ENCODE measurements around the gene KDM6A.

Gene KDM6A

DNA sequence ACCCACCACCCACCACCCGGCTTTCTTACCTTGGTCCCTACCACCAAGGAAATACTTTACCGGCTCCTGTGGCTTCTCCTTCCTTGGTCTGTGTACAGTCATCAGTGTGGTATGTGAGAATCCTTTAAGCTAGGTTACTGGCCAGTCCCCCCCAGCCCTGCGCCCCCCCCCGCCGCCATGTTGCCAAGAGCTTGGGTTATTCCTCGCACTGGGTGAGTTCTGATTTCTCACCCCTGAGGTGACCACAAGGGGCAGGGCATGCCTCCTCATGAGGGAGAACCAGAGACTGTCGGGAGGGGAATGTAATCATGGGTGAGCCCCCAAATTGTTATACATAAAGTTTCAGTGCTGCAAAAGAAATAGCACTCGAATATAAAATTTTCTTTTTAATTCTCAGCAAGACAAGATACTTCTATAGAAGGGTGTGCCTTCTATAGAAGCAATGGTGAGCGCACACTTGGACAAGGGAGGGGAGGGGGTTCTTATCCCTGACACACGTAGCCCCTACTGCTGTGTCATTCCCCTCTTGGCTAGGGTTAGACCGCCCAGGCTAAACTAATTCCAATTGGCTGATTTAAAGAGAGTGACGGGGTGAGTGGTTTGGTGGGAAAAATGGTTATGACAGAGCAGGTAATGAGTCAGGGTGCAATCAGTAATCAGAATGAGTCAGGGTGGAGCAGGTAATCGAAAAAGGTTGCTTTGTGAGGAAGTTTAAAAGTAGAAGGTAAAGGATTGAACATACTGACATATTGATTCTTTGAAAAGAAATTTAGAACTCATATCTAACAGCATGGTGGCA is 133.2 kb downstream of the KDM6A start:
- TF ChIP-seq, protein P1, sequence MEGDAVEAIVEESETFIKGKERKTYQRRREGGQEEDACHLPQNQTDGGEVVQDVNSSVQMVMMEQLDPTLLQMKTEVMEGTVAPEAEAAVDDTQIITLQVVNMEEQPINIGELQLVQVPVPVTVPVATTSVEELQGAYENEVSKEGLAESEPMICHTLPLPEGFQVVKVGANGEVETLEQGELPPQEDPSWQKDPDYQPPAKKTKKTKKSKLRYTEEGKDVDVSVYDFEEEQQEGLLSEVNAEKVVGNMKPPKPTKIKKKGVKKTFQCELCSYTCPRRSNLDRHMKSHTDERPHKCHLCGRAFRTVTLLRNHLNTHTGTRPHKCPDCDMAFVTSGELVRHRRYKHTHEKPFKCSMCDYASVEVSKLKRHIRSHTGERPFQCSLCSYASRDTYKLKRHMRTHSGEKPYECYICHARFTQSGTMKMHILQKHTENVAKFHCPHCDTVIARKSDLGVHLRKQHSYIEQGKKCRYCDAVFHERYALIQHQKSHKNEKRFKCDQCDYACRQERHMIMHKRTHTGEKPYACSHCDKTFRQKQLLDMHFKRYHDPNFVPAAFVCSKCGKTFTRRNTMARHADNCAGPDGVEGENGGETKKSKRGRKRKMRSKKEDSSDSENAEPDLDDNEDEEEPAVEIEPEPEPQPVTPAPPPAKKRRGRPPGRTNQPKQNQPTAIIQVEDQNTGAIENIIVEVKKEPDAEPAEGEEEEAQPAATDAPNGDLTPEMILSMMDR (IDR thresholded peaks at IDR 0.05) = no peak
- H3K4me3 ChIP-seq (ENCODE audit: low read depth, low read length) = no peak overlapping the region
- H3K79me2 ChIP-seq = peaks cover 4% of the 10 kb centered on the region
- H3K36me3 ChIP-seq (ENCODE audit: control insufficient read depth, insufficient read depth, low read length) = no peaks in the 10 kb centered on the region
- H3K9me3 ChIP-seq (ENCODE audit: control insufficient read depth, low read length) = no peaks in the 10 kb centered on the region
- H2AFZ ChIP-seq = no peak overlapping the region
- H3K27ac ChIP-seq = no peak overlapping the region
- H3K9ac ChIP-seq = no peak overlapping the region
- no peaks in the 10 kb centered on the region for H3K4me1 ChIP-seq
- H3K27me3 ChIP-seq (ENCODE audit: control insufficient read depth, insufficient read depth, low read length) = no peaks in the 10 kb centered on the region
- no peak overlapping the region for H3K4me2 ChIP-seq (ENCODE audit: low read length)

DNA sequence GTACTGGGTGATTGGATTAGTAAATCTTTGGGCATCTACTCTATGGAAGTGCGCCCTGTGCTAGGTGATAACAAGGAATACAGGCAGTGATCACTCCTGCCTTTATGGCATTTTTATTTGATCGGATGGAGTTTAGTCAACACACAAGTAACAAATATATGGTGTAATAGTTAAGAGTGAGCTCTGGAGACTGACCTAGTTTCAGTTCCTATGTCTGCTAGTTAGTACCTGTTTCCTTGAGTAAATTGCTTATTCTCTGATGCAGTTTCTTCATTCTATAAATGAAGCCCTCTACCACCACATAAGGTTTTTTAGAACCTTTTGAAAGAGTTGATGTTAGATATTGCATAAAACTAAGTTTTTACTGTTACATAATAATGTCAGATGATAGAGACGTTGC is 134.6 kb downstream of the KDM6A start:
- peaks cover 6% of the 10 kb centered on the region for H3K79me2 ChIP-seq
- H3K4me2 ChIP-seq (ENCODE audit: low read length) = no peak overlapping the region
- H2AFZ ChIP-seq = no peak overlapping the region
- TF ChIP-seq, protein P1 (IDR thresholded peaks at IDR 0.05) = no peak
- H3K36me3 ChIP-seq (ENCODE audit: control insufficient read depth, insufficient read depth, low read length) = no peaks in the 10 kb centered on the region
- H3K9ac ChIP-seq = no peak overlapping the region
- no peaks in the 10 kb centered on the region for H3K4me1 ChIP-seq
- no peaks in the 10 kb centered on the region for H3K27me3 ChIP-seq (ENCODE audit: control insufficient read depth, insufficient read depth, low read length)
- H3K9me3 ChIP-seq (ENCODE audit: control insufficient read depth, low read length) = no peaks in the 10 kb centered on the region
- no peak overlapping the region for H3K4me3 ChIP-seq (ENCODE audit: low read depth, low read length)
- no peak overlapping the region for H3K27ac ChIP-seq

DNA sequence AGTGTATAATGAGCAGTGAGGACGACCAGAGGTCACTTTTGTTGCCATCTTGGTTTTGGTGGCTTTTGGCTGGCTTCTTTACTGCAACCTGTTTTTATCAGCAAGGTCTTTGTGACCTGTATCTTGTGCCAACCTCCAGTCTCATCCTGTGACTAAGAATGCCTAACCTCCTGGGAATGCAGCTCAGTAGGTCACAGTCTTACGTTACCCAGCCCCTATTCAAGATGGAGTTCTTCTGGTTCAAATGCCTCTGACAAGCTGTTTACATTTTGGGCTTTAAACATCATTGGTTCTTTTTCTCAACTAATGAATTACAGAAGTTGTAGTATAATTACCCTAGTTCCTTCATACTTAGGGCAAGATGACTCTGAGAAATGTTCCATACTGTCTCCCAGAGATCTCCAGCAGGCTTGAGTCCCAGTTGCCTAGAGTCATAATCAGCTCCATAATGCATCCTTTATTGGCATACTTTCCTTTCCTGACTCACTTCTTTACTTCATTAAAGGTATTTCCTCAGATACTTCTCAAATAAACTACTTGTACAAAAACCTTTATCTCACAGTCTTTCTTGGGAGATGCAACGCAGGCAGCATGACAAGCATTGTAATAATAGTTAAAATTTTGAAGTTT is 136.5 kb downstream of the KDM6A start:
- Histone ChIP-seq H3K4me3 (ENCODE audit: low read depth, low read length) (no peak overlapping the region), H3K4me2 (ENCODE audit: low read length) (no peak overlapping the region), H2AFZ (no peak overlapping the region), H3K79me2 (peaks cover 4% of the 10 kb centered on the region), H3K9ac (no peak overlapping the region), H3K9me3 (ENCODE audit: control insufficient read depth, low read length) (no peaks in the 10 kb centered on the region), H3K4me1 (no peaks in the 10 kb centered on the region), H3K27me3 (ENCODE audit: control insufficient read depth, insufficient read depth, low read length) (no peaks in the 10 kb centered on the region), H3K36me3 (ENCODE audit: control insufficient read depth, insufficient read depth, low read length) (no peaks in the 10 kb centered on the region), H3K27ac (no peak overlapping the region)
- TF ChIP-seq, protein P1 (IDR thresholded peaks at IDR 0.05) = no peak

DNA sequence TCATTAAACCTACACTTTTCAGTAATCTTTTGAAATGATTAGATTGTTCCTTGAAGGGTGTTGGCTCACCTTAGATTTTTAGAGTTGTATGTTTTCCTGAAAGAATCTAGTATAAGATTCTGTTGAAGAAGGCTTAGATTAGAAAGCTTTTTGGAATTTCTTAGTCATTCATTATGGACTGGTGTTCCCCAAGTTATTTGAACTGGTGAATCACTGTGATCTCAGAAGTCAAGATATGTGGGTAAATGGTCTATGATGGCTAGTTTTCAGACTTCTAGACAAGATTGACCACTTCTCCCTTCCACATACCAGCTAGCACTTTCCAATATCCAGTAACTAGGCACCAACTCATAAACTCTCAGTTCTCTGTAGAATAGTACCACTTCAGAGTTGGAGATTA is 138.1 kb downstream of the KDM6A start:
- Histone ChIP-seq H3K27me3 (ENCODE audit: control insufficient read depth, insufficient read depth, low read length) (no peaks in the 10 kb centered on the region), H3K9me3 (ENCODE audit: control insufficient read depth, low read length) (no peaks in the 10 kb centered on the region), H3K9ac (no peak overlapping the region), H3K79me2 (peaks cover 9% of the 10 kb centered on the region), H3K27ac (no peak overlapping the region), H2AFZ (no peak overlapping the region), H3K4me1 (no peaks in the 10 kb centered on the region), H3K36me3 (ENCODE audit: control insufficient read depth, insufficient read depth, low read length) (no peaks in the 10 kb centered on the region), H3K4me2 (ENCODE audit: low read length) (no peak overlapping the region), H3K4me3 (ENCODE audit: low read depth, low read length) (no peak overlapping the region)
- TF ChIP-seq, protein P1 (IDR thresholded peaks at IDR 0.05) = no peak

All from parathyroid adenoma (tissue), 2 donors.